Liver (tissue), 9 donors: ENCODE data around the gene KCNMA1. TPM values are rescaled to one million over a fixed set of nuclear protein-coding genes. Genes with fewer than 3 reads are reported as not detected.

Experiments used
- DNase-seq: peaks from one replicate; pipeline ENCODE4 v3.0.0-alpha.2; 2017; ENCODE audit warnings: low spot score
- H3K27ac ChIP-seq, 2 donors: one replicate each; pipeline ENCODE4 v1.7.0; 2013; ENCODE audit warnings: inconsistent platforms in 2 of 2, low read length in 2 of 2, control low read depth in 1 of 2, low read depth in 1 of 2, mild to moderate bottlenecking in 1 of 2
- H3K27me3 ChIP-seq, 4 donors: one replicate each; pipeline versions ENCODE4 v1.6.1 to v1.7.0; 2013; ENCODE audit warnings: low read length in 3 of 4, inconsistent platforms in 1 of 4, mild to moderate bottlenecking in 1 of 4, moderate library complexity in 1 of 4; ENCODE audit not compliant: control insufficient read depth in 4 of 4, insufficient read depth in 4 of 4
- H3K36me3 ChIP-seq, 4 donors: one replicate each; pipeline versions ENCODE4 v1.6.1 to v1.7.0; 2013; ENCODE audit warnings: low read length in 3 of 4, mild to moderate bottlenecking in 3 of 4, low read depth in 1 of 4, moderate library complexity in 1 of 4; ENCODE audit not compliant: control insufficient read depth in 4 of 4, insufficient read depth in 3 of 4
- H3K4me1 ChIP-seq, 4 donors: one replicate each; pipeline versions ENCODE4 v1.6.1 to v1.7.0; 2013; ENCODE audit warnings: low read length in 3 of 4, mild to moderate bottlenecking in 3 of 4, moderate library complexity in 1 of 4; ENCODE audit not compliant: control insufficient read depth in 4 of 4, insufficient read depth in 4 of 4
- H3K4me3 ChIP-seq, 3 donors: one replicate each; pipeline versions ENCODE4 v1.6.1 to v1.7.0; 2013; ENCODE audit warnings: low read length in 3 of 3, control low read depth in 1 of 3, low read depth in 1 of 3, mild to moderate bottlenecking in 1 of 3
- H3K9ac ChIP-seq, 2 donors: one replicate each; pipeline ENCODE4 v1.7.0; 2013; ENCODE audit warnings: low read length in 2 of 2, mild to moderate bottlenecking in 2 of 2, moderate library complexity in 2 of 2, control low read depth in 1 of 2, low read depth in 1 of 2
- H3K9me3 ChIP-seq, 4 donors: one replicate each; pipeline versions ENCODE4 v1.6.1 to v1.7.0; 2013; ENCODE audit warnings: low read length in 3 of 4; ENCODE audit not compliant: control insufficient read depth in 4 of 4
- CTCF ChIP-seq: fragments of 150-350 bp; IDR thresholded peaks from 2 replicates; pipeline ENCODE4 v1.5.1; 2017; ENCODE audit warnings: improper control_type of control experiment, low read depth, low read length; ENCODE audit not compliant: missing input control
- EGR1 ChIP-seq, 2 donors: IDR thresholded peaks; 2 replicates each; pipeline ENCODE4 v1.6.1; 2016 to 2018; ENCODE audit warnings: antibody characterized with exemption in 2 of 2, low read depth in 2 of 2
- FOXA2 ChIP-seq: IDR thresholded peaks from 2 replicates; pipeline ENCODE4 v1.6.1; 2016; ENCODE audit warnings: antibody characterized with exemption
- GABPA ChIP-seq, 2 donors: IDR thresholded peaks in 1 of 2; conservative IDR thresholded peaks in 1 of 2; 2 replicates each; pipeline ENCODE4 v1.6.1; 2016; ENCODE audit warnings: antibody characterized with exemption in 2 of 2, mild to moderate bottlenecking in 1 of 2, moderate library complexity in 1 of 2
- HNF4A ChIP-seq, 2 donors: conservative IDR thresholded peaks; 2 replicates each; pipeline ENCODE4 v1.6.1; 2016; ENCODE audit warnings: antibody characterized with exemption in 2 of 2, mild to moderate bottlenecking in 2 of 2
- HNF4G ChIP-seq: IDR thresholded peaks from 2 replicates; pipeline ENCODE4 v1.6.1; 2016; ENCODE audit warnings: antibody characterized with exemption
- JUND ChIP-seq, 2 donors: IDR thresholded peaks; 2 replicates each; pipeline ENCODE4 v1.6.1; 2016; ENCODE audit warnings: antibody characterized with exemption in 2 of 2
- NR2F2 ChIP-seq: IDR thresholded peaks from 2 replicates; pipeline ENCODE4 v1.6.1; 2016; ENCODE audit warnings: antibody characterized with exemption
- RAD21 ChIP-seq, 2 donors: IDR thresholded peaks; 2 replicates each; pipeline ENCODE4 v1.6.1; 2016; ENCODE audit warnings: antibody characterized with exemption in 2 of 2, mild to moderate bottlenecking in 2 of 2
- RXRA ChIP-seq, 2 donors: IDR thresholded peaks; 2 replicates each; pipeline ENCODE4 v1.6.1; 2017 to 2018; ENCODE audit warnings: antibody characterized with exemption in 2 of 2, mild to moderate bottlenecking in 1 of 2
- SP1 ChIP-seq: IDR thresholded peaks from 2 replicates; pipeline ENCODE4 v1.6.1; 2018; ENCODE audit warnings: antibody characterized with exemption, mild to moderate bottlenecking
- TAF1 ChIP-seq: conservative IDR thresholded peaks from 2 replicates; pipeline ENCODE4 v1.6.1; 2016; ENCODE audit warnings: antibody characterized with exemption, mild to moderate bottlenecking
- YY1 ChIP-seq: IDR thresholded peaks from 2 replicates; pipeline ENCODE4 v1.6.1; 2016; ENCODE audit warnings: antibody characterized with exemption, mild to moderate bottlenecking
- ZBTB33 ChIP-seq: IDR thresholded peaks from 2 replicates; pipeline ENCODE4 v1.6.1; 2016; ENCODE audit warnings: antibody characterized with exemption
- WGBS: extraction: QIAGEN DNeasy Blood & Tissue Kit; methylation state at CpG from one replicate; pipeline ENCODE4 v1.1.7; 2013; 5-methylcytosine and 5-hydroxymethylcytosine counted together
- polyA plus RNA-seq, 2 donors: library from polyadenylated mRNA; stranded (reverse) in 1 of 2; unstranded in 1 of 2; fragments of 200-250 nt in 1 of 2; fragments of >200 nt in 1 of 2; fragmentation: Nextera tagmentation in 1 of 2; extraction: Ambion mirVana in 1 of 2; gene quantifications; one replicate each; pipeline versions ENCODE4 v1.2.1 to v1.2.3, GENCODE V29; 2013 to 2015
- total RNA-seq, 2 donors: library from RNA; depleted of rRNA; stranded (reverse); fragments of >200 nt; gene quantifications; one replicate each; pipeline ENCODE4 v1.2.3, GENCODE V29; 2014
- TF ChIP-seq, protein P1 (sequence below): IDR thresholded peaks from 2 replicates; pipeline ENCODE4 v1.6.1; 2016; ENCODE audit warnings: antibody characterized with exemption, mild to moderate bottlenecking
- TF ChIP-seq, protein P2 (sequence below): IDR thresholded peaks from 2 replicates; pipeline ENCODE4 v1.6.1; 2016; ENCODE audit warnings: antibody characterized with exemption
- TF ChIP-seq, protein P3 (sequence below): IDR thresholded peaks from 2 replicates; pipeline ENCODE4 v1.6.1; 2016; ENCODE audit warnings: antibody characterized with exemption
- donor health status: healthy.
- donor health status: healthy.
- donor health status: healthy.
- donor health status: healthy.
- donor health status: healthy.

Gene KCNMA1
- total and polyA plus RNA-seq, 4 donors: 2.5 to 9.7 (median 4.7) TPM

DNA sequence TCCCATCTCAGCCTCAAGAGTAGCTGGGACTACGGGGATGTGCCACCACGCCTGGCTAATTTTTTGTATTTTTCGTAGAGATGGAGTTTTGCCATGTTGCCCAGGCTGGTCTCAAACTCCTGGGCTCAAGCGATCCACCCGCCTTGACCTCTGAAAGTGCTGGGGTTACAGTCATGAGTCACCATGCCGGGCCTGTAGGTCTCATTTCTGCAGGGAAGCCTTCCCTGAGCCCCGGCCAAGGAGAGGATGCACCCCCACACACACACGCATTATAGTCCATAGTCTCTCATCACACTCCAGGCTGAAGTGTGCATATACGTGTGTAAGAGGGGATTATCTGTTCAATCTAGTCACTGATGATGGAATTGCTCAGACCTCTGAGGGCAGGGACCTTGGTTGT, 29.3 kb downstream of the KCNMA1 start:
- Histone ChIP-seq H3K9me3 (no peaks in the 10 kb centered on the region), H3K9ac (no peak overlapping the region), H3K27ac (no peak overlapping the region), H3K27me3 (no peaks in the 10 kb centered on the region), H3K4me1 (peaks cover 3 to 28% (median 15%) of the 10 kb centered on the region in 4 donors), H3K4me3 (no peak overlapping the region), H3K36me3 (no peaks in the 10 kb centered on the region)
- no peak for DNase-seq
- WGBS: 89% methylated on average over 9 of the region's 9 CpGs
- TF ChIP-seq YY1 (no peak), HNF4G (no peak), HNF4A (conservative IDR thresholded peaks at IDR 0.05) (no peak), ZBTB33 (no peak)
- TF ChIP-seq, protein P1, sequence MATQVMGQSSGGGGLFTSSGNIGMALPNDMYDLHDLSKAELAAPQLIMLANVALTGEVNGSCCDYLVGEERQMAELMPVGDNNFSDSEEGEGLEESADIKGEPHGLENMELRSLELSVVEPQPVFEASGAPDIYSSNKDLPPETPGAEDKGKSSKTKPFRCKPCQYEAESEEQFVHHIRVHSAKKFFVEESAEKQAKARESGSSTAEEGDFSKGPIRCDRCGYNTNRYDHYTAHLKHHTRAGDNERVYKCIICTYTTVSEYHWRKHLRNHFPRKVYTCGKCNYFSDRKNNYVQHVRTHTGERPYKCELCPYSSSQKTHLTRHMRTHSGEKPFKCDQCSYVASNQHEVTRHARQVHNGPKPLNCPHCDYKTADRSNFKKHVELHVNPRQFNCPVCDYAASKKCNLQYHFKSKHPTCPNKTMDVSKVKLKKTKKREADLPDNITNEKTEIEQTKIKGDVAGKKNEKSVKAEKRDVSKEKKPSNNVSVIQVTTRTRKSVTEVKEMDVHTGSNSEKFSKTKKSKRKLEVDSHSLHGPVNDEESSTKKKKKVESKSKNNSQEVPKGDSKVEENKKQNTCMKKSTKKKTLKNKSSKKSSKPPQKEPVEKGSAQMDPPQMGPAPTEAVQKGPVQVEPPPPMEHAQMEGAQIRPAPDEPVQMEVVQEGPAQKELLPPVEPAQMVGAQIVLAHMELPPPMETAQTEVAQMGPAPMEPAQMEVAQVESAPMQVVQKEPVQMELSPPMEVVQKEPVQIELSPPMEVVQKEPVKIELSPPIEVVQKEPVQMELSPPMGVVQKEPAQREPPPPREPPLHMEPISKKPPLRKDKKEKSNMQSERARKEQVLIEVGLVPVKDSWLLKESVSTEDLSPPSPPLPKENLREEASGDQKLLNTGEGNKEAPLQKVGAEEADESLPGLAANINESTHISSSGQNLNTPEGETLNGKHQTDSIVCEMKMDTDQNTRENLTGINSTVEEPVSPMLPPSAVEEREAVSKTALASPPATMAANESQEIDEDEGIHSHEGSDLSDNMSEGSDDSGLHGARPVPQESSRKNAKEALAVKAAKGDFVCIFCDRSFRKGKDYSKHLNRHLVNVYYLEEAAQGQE: no peak

- TF ChIP-seq, protein P2, sequence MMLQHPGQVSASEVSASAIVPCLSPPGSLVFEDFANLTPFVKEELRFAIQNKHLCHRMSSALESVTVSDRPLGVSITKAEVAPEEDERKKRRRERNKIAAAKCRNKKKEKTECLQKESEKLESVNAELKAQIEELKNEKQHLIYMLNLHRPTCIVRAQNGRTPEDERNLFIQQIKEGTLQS: no peak
- TF ChIP-seq EGR1 (IDR thresholded peaks at IDR 0.05; ENCODE audit: low read depth in 2 of 2): no peak
- TF ChIP-seq, protein P3, sequence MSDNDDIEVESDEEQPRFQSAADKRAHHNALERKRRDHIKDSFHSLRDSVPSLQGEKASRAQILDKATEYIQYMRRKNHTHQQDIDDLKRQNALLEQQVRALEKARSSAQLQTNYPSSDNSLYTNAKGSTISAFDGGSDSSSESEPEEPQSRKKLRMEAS: no peak
- no peak for TF ChIP-seq GABPA (IDR thresholded peaks at IDR 0.05 in 1 of 2, conservative IDR thresholded peaks at IDR 0.05 in 1 of 2)
- TF ChIP-seq JUND (IDR thresholded peaks at IDR 0.05): no peak
- TF ChIP-seq RXRA (IDR thresholded peaks at IDR 0.05): no peak
- TF ChIP-seq YY1: no peak
- TF ChIP-seq HNF4A (conservative IDR thresholded peaks at IDR 0.05): no peak
- TF ChIP-seq TAF1: no peak
- no peak for TF ChIP-seq NR2F2
- no peak for TF ChIP-seq RAD21 (IDR thresholded peaks at IDR 0.05)
- no peak for TF ChIP-seq HNF4G
- TF ChIP-seq CTCF: no peak
- TF ChIP-seq SP1: no peak
- TF ChIP-seq, protein P1: no peak
- no peak for TF ChIP-seq FOXA2
- Histone ChIP-seq H3K36me3 (no peaks in the 10 kb centered on the region), H3K27ac (no peak overlapping the region), H3K27me3 (no peaks in the 10 kb centered on the region), H3K4me3 (no peak overlapping the region), H3K4me1 (peaks cover 3 to 33% (median 18%) of the 10 kb centered on the region in 4 donors), H3K9me3 (no peaks in the 10 kb centered on the region), H3K9ac (no peak overlapping the region)
- no peak for DNase-seq
- WGBS: 87% methylated on average over 2 of the region's 2 CpGs
These were observed 30.9 kb downstream of the KCNMA1 start for GRCh38 chr10:77606751-77607150.
